GM12892 (cell line): ENCODE measurements around the gene TRAF3IP1.

Source experiments
- POLR2A ChIP-seq: IDR thresholded peaks from 2 replicates; pipeline ENCODE4 v1.6.1; 2011; ENCODE audit warnings: low read depth, low read length, control low read depth
- POLR2AphosphoS5 ChIP-seq: IDR thresholded peaks from 2 replicates; pipeline ENCODE4 v1.6.1; 2011; ENCODE audit warnings: low read depth, low read length, control low read depth

GRCh38 chr2:238441262-238442114, 121.2 kb downstream of the TRAF3IP1 start:
- TF ChIP-seq POLR2AphosphoS5, result no peak
- no peak for TF ChIP-seq POLR2A
